GM12892 (cell line): ENCODE results near the gene BEST2.
"Not testable (repeated sequence)": the region's sequence is repeated elsewhere in the genome, so short reads cannot be mapped to it uniquely, and the experiment has no call there.

Experiments
- POLR2A ChIP-seq: IDR thresholded peaks from 2 replicates; pipeline ENCODE4 v1.6.1; 2011; ENCODE audit warnings: low read depth, low read length, control low read depth
- POLR2AphosphoS5 ChIP-seq: IDR thresholded peaks from 2 replicates; pipeline ENCODE4 v1.6.1; 2011; ENCODE audit warnings: low read depth, low read length, control low read depth

GRCh38 chr19:12713304-12713703 lies 38.3 kb upstream of the BEST2 start:
- not testable (repeated sequence) for TF ChIP-seq POLR2AphosphoS5, POLR2A
